NCI-H1105 (cell line): ENCODE results near the gene DNM2.
"Not testable (repeated sequence)": the region's sequence is repeated elsewhere in the genome, so short reads cannot be mapped to it uniquely, and the experiment has no call there.

ENCODE experiments used
- DNase-seq: peaks from one replicate; lab custom pipeline; 2025; lab: John Stamatoyannopoulos, UW

Gene DNM2

DNA sequence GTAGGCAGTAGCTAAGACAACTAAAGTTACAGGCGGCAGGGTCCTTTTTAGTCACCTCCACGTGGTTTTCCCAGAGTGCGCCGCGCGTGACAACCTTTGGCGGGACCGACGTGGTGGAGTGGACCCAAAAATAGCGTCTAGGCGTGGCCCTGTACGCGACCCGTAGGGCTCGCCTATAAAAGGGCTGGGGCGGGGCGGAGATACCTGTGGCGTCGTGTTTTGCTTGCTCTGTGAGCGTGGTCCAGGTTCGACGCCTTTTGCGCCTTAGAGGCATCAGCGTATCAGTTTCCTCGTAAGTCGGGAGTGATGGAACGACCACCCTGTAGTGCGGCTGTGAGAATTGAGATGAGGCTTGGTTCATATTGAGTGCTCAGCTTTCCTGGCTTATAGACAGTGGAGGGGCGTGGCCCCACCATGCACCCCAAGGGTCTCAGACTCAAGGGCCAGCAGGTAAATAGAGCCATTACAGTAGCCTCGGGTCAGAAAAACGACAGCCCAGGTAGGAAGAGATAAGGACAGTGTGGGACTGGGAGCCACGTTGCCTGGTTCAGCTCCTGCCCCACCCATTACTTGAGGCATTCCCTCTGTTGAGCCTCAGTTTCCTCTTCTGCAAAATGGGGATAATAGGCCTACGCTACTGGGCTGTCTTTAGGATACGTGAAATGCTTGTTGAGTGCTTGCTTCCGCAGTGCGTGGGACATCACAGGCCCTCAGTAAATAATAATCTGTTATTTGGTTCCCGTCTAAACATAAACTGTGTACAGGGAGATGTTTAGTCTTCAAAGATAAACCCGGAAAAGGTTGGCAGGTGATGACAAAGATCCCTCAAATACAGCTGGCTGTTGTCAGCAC, 118.8 kb downstream of the DNM2 start:
- peak; percentile 84 for DNase-seq

DNA sequence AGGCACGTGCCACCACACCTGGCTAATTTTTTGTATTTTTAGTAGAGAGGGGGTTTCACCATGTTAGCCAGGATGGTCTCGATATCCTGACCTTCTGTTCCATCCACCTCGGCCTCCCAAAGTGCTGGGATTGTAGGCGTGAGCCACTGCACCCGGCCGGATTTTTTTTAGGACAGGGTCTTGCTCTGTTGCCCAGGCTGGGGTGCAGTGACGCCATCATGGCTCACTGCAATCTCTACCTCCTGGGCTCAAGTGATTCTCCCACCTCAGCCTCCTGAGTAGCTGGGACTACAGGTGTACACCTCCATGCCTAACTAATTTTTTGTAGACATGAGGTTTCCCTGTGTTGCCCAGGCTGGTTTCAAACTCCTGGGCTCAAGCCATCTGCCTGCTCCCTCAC, 119.8 kb downstream of the DNM2 start:
- DNase-seq: not testable (repeated sequence)

DNA sequence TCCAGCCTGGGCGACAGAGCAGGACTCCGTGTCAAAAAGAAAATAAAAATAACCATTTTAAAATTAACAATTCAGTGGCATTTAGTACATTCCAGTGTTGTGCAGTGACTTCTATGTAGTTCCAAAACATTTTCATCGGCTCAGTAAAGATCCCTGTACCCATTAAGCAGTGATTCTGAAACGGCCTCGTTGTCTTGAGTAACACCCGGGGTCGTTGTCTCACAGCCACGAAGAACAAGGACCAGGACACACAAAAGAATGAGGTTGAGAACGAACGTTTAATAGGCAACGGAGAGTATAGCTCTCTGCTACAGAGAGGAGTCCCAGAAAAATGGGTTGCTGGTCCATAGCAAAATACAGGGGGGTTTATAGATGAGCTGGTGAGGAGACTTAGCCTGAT, 120.5 kb downstream of the DNM2 start:
- DNase-seq: no peak

DNA sequence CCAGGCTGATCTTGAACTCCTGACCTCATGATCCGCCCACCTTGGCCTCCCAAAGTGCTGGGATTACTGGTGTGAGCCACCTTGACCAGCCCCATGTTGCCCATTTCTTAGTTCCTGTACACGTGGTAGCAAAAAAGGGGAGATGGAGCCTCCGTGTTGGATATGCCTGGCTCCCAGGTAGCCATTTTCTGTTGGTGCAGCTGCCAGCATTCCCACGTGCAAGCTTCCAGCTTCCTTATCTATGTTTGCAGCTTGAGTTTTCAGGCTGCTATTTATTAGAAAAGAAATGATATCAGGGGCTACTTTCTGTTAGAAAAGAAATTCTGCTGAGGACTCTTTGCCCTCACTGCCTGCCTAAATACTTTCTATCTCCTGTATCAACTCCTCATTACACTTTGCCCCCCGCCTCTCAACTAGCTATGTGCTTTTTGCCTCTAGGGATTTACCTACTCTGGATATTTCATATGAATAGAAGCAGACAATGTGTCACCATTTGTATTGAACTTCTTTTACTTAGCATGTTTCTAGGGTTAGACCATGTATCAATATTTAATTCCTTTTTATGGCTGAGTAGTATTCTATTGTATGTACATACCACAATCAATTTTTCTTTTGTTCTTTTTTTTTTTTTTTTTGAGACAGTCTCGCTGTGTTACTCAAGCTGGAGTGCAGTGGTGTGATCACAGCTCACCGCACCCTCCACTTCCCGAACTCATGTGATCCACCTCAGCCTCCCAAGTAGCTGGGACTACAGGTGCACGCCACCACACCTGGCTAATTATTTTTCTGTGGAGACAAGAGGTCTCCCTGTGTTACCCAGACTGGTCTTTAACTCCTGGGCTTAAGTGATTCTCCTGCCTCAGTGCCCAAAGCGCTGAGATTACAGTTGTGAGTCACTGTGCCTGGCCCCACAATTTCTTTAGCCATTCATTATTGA, 121.5 kb downstream of the DNM2 start:
- DNase-seq: no peak

DNA sequence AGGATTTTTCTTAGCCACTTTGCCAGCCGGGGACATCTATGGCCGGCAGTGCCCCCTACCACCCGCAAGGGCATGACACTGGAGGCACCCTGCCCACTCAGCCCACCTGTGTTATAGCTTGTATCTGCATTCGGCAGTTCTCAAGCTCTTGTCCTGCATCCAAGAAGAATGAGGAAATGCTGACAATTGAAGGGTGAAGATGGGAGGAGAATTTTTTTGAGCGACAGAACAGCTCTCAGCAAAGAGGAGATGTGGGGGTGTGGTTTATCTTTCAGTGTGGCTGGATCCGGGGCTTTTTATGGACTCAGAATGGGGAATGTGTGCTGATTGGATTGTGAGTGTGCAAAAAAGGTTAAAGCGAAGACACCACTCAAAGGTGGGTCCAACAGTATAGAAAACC, 124.9 kb downstream of the DNM2 start:
- no peak for DNase-seq

DNA sequence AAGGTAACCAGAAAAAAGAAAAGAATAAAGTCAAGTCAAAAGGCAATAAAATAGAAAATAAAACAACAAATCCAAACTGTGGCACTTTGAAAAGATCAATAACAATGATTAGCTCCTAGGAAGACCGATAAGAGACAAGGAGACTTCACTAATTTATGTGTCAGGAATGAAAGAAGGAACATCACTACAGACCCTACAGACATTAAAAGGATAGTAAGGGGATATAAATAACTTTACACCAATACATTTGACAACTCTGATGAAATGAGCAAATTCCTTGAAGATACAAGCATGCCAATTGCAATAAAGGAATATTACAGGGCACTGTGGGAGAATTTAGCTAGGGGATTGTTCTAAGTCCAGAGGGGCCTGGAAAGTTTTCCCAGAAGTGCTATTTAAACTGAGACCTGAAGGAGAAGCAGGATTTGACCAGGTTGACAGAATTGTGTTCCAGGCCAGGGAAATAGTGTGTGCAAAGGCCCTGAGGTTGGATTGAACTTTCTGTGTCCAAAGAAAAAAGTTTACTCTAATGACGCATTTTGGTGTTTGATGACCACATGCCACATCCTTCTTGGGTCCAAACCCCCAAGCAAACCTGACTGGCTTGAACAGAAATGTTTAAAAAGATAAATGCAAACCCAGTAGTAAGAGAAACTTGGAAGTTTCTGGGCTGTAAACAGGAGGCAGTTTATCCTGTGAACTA, 128.8 kb downstream of the DNM2 start:
- no peak for DNase-seq

DNA sequence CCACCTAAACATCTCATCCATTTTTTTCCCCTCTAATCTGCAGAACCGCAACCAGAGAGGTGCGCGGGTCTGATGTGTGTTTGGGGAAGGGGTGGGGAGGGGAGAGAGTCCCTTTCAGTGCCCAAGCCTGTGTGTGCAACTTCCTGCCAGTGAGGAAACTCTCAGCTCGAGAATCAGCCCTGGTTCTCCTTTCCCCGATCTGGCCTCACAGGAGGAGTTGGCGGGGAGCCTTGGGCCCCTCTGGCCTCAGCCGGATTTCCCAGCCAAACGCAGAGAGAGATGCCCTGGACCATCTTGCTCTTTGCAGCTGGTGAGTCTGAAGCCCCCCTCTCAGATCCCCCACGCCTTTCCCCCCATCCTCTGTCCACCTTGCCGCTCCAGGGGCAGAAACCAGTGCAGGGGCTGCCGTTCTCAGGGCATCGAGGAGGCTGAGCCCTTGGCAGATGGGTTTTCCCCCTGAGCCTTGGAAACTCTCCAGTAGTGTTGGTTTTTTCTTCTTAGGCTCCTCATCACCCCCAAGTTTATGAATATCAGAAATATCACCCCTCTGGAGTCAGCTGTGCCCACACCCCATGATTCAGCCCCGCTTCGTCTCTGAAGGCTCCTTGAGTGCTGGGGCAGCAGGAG, 130.5 kb downstream of the DNM2 start, which contains the start of gene C19orf38:
Gene C19orf38, plus strand, starts transcription at position 186 of the 627 bp plus-strand sequence. Its CDS starts 94 bp downstream, at position 280.
- no peak for DNase-seq

DNA sequence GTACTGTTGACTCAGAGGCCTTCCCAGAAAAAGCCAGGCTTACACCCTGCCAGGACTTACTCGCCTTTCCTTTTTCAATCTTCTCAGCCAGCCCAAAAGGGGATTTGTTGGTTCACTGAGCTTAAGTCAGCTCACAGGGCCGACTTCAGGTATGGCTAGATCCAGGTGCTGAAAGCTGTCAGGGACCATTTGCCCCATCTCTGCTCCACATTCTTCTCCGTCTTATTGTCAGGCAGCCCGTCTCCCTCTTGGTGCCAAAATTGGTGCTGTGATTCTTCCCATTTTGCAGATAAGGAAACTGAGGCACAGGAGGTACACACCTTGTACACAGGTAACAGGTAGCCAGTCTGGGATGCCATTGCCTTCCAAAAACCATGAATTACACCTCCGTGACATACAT, 132.8 kb downstream of the DNM2 start:
- no peak for DNase-seq

DNA sequence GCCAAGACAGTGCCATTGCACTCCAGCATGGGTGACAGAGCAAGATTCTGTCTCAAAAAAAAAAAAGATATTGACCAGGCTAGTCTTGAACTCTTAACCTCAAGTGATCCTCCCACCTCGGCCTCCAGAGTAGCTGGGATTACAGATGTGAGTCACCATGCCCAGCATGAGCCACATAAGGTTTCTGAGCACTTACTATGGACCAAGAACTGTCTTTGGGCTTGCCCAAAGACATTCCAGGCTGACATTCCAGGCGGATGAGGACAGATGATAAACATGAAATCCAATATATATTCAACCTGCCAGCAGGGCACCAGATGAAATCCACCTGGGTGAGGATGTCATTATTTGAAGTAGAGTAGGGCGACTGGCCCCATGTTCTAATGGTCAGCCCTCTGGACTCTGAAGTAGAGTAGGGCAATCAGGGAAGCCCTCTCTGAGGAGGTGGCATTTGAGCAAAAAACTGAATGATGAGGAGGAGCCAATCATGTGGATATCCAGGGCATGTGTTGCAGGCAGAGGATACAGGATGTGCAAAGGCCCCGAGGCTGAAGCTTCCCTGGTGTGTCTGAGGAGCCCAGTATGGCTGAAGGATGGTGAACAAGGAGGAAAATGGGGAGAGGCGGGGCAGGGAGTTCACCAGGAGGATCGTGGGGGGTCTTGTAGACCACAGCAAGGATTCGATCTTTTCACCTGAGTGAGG, 134.4 kb downstream of the DNM2 start:
- no peak for DNase-seq

DNA sequence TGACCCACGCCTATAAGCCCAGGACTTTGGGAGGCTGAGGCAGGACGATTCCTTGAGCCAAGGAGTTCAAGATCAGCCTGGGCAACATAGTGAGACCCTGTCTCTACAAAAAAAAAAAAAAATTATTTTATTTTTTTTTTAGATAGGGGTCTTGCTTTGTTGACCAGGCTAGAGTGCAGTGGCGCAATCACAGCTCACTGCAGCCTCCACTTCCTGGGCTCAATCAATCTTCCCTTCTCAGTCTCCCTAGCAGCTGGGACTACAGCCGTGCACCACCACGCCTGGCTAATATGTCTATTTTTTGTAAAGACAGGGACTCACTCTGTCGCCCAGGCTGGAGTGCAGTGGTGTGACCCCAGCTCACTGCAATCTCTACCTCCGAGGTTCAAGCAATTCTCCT, 135.1 kb downstream of the DNM2 start:
- DNase-seq: no peak

DNA sequence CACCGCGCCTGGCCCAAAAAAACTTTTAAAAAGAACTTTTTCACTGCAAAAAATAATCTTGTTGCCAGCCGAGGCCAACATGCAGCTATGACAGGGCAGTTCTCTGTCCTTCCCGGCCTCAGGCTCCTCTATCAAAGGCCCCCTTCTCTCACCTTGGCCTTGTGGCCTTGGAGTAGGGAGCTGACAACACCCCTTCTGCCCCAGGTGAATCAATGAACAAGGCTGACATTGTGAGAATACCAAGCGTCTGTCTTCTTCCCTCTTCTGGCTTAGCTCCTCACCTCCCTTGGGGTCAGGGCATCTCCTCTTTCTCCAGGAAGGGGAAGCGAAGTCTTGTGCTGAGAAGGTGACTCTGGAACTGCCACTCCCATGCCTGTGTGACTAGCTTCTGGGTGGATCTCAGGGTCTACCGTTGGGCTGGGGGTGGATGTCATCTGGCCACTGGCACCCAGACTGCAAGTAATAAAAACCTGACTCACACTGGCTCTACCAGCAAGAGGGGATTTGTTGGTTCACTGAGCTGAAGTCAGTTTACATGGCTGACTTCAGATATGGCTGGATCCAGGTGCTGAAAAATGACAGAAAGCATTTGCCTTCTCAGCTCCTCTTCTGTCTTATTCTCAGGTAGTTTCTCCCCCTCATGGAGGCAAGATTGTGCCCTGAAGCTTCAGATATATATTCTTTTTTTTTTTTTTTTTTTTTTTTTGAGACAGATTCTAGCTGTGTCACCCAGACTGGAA, 136.6 kb downstream of the DNM2 start:
- no peak for DNase-seq

DNA sequence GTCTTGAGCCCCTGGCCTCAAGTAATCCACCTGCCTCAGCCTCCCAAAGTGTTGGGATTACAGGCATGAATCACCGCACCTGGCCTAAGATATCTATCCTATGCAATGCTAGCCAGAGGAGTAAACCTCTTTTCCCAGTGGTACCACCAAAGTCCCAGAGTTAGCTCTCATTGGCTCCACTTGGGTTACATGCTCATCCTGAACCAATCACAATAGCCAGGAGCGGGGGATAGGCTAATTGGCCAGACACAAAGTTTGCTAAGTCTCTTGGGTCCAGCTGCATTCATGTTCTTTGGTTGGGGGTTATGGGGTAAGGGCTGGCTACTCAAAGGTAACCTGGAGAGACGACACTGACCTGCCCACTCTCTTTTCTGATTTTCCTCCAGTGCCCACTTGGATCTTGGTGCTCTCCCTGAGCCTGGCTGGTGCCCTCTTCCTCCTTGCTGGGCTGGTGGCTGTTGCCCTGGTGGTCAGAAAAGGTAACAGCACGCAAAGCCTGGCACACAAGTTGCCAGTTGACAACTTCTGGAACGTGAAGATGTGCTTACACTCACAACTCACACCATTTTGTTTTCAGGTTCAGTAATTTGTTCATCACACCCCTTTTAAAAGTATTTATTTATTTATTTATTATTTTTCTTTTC, 138.1 kb downstream of the DNM2 start:
- no peak for DNase-seq

DNA sequence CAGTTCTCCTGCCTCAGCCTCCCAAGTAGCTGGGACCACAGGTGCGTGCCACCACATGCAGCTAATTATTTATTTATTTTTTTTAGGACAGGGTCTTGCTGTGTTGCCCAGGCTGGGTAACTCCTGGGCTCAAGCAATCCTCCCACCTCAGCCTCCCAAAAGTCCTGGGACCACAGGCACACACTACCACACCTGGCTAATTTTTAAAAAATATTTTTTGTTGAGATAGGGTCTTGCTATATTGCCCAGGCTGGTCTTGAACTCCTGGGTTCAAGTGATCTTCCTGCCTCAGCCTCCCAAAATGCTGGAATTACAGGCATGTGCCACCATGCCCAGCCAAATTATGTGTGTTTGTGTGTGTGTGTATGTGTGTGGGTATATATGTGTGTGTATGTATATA, 139.0 kb downstream of the DNM2 start:
- DNase-seq: not testable (repeated sequence)

DNA sequence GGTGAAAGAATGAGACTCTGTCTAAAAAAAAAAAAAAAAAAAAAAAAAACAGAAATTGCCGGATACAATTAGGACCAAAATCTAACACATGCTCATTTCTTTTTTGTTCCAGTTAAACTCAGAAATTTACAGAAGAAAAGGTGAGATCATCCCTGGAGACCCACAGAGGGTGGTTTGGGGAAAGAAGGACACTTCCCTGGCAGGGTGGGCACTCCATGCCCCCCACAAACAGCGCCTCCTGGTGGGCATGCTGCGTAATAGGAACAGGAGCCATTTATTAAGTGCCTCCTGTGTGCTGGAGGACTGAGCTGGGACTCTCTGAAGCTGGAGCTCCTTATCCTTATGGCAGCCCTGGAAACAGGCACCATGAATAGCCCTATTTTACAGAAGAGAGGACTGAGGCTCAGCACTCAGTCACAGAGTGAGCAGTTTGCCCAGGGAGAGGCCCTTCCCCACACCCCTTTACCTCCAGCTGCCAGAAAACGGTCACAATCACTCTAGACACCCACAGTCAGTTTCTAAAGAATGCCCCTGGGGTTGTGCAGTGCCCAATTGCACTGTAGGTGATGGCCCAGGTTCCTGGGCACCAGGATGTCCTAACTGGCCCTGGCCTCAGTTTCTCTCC, 140.4 kb downstream of the DNM2 start:
- DNase-seq: no peak

DNA sequence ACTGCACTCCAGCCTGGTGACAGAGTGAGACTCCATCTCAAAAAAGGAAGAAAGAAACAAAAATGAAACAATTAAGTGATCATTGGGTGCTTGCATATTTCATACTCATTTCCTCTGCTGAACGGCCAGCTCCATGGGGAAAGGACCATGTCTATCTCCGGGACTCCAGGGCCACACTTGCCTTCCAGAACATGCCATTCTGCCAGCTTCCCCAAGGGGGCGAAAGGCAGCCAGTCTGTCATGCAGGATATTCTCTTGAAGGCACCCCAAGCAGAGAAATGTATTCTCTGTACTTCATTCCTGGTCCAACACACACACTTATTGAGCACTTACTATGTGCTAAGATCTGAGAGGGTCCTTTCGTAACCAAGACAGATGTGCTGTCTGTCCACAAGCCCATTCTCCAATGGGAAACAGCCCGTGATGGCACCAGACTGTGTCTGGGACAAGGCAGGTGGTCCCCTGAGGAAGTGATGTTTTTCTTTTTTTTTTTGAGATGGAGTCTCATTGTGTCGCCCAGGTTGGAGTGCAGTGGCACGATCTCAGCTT, 143.3 kb downstream of the DNM2 start:
- no peak for DNase-seq

DNA sequence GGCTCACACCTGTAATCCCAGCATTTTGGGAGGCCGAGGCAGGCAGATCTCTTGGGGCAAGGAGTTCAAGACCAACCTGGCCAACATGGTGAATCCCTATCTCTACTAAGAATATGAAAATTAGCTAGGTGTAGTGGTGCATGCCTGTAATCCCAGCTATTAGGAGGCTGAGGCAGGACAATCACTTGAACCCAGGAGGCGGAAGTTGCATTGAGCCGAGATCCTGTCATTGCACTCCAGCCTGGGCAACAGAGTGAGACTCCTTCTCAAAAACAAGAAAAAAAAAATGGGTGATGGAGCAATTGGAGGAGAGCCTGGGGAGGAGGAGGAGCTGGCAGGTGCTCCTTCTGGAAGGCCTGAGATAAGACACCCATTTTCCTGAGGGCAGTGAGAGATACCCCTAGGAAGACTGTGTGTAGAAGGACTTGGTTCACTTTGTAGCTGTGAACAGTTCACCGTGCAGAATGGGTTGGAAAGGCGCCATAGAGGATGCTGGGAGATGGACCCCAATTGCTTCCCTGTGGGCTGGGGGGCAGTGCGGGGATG, 144.8 kb downstream of the DNM2 start:
- no peak for DNase-seq

DNA sequence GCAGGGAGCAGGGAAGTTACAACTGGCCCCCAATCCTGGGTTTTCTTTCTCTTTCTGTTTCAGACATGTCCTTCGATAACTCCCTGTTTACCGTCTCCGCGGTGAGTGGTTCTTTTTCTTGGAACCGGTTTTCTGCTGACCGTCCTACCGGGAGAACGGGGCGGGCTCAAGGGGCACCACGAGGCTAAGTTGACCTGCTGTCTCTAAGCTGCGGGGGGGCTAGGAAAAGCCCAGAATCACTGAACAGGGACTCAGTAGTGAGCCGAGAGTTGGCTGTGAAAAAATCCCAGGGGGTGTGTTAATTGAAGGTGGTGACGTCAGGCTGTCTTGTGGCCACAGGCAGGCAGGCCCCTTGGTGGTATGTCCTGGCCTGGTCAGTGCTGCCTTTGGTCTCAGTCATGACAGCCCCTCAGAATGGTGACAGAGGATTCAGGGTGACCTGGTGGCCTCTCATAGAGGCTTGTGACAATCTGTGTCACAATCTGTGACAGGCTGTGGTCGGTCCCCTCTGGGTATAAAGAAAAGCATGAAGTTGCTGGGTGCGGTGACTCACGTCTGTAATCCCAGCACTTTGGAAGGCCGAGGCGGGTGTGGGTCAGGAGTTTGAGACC, 145.3 kb downstream of the DNM2 start:
- DNase-seq: no peak

DNA sequence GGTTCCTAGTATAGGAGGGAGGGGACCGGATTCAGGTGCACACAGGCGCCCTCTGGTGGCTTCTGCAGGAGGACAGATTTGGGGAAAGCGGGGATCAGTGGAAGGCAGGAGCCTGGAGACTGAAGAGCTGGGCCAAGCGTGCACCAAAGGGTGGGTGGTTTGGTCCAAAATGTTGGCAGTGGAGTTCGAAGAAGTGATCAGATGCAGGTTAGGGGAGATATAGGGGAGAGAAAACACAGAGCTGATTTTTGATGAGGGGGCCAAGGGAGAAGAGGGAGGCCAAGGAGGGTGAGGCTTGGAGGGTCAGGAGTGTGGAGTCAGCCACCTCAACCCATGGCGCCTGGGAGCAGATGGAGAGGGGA, 146.6 kb downstream of the DNM2 start:
- peak; percentile 70 for DNase-seq

DNA sequence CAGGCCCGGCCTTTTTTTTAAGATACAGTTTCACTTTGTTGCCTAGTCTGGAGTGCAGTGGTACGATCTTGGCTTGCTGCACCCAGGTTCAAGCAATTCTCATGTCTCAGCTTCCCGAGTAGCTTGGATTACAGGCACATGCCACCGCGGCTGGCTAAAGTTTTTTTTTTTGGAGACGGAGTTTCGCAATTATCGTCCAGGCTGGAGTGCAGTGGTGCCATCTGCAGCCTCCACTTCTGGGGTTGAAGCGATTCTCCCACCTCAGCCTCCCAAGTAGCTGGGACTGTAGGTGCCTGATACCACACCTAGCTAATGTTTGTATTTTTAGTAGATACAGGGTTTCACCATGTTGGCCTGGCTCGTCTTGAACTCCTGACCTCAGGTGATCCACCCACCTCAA, 148.6 kb downstream of the DNM2 start:
- no peak for DNase-seq
